Stimulated activated CD8-positive, alpha-beta memory T cell treated with anti-CD3 and anti-CD28 coated beads, Interleukin-2, amount 100 ng/mL, for 1 hour (primary cell): ENCODE measurements around the gene STIL.
"Not testable (repeated sequence)": the region's sequence is repeated elsewhere in the genome, so short reads cannot be mapped to it uniquely, and the experiment has no call there.

Experiments
- DNase-seq, 2 donors: peaks; one replicate each; pipeline ENCODE4 v3.0.0-alpha.2; 2020; ENCODE audit warnings: low read depth in 2 of 2

Gene STIL

GRCh38 chr1:47313915-47314664 lies at the start of gene STIL:
Gene STIL (minus strand): TSS chr1:47314147. CDS start chr1:47310319, 3,828 bp downstream.
- DNase-seq, result peak; percentile 91 to 94

- no peak for DNase-seq
These were observed 48.9 kb upstream of the STIL start for GRCh38 chr1:47362828-47363227.

- no peak for DNase-seq
These were observed 47.4 kb upstream of the STIL start for GRCh38 chr1:47361380-47361779.

GRCh38 chr1:47351305-47351704 lies 37.4 kb upstream of the STIL start:
- DNase-seq, result no peak

GRCh38 chr1:47348246-47348645 lies 34.3 kb upstream of the STIL start:
- no peak for DNase-seq

- no peak for DNase-seq
These were observed 33.8 kb upstream of the STIL start for GRCh38 chr1:47347735-47348134.

GRCh38 chr1:47346979-47347378 lies 33.0 kb upstream of the STIL start:
- DNase-seq, result not testable (repeated sequence)

- DNase-seq, result no peak
These were observed 26.3 kb upstream of the STIL start for GRCh38 chr1:47340227-47340626.

GRCh38 chr1:47338249-47339077 lies 24.5 kb upstream of the STIL start:
- no peak for DNase-seq

- no peak for DNase-seq
These were observed 23.4 kb upstream of the STIL start for GRCh38 chr1:47337350-47337749.

- no peak for DNase-seq
These were observed 21.0 kb upstream of the STIL start for GRCh38 chr1:47334765-47335435.

- DNase-seq, result peak; percentile 34 to 38
These were observed 20.2 kb upstream of the STIL start for GRCh38 chr1:47333922-47334764.

GRCh38 chr1:47333578-47333921 lies 19.6 kb upstream of the STIL start, which contains the start of gene CMPK1:
Gene CMPK1 (plus strand): TSS chr1:47333790. CDS start chr1:47333946, 156 bp downstream.
- DNase-seq, result peak; percentile 54 to 64

- no peak for DNase-seq
These were observed 19.0 kb upstream of the STIL start for GRCh38 chr1:47332779-47333577.

- DNase-seq, result no peak
These were observed 17.9 kb upstream of the STIL start for GRCh38 chr1:47331875-47332274.

- DNase-seq, result no peak
These were observed 16.3 kb upstream of the STIL start for GRCh38 chr1:47330212-47330611.

- no peak for DNase-seq
These were observed 15.0 kb upstream of the STIL start for GRCh38 chr1:47328992-47329391.

- DNase-seq, result no peak
These were observed 12.3 kb upstream of the STIL start for GRCh38 chr1:47326271-47326670.

- no peak for DNase-seq
These were observed 11.6 kb upstream of the STIL start for GRCh38 chr1:47325528-47325927.

- no peak for DNase-seq
These were observed 10.7 kb upstream of the STIL start for GRCh38 chr1:47324682-47325081.

- no peak for DNase-seq
These were observed 9.7 kb upstream of the STIL start for GRCh38 chr1:47323599-47324031.
